PC-9 (cell line): ENCODE measurements around the gene C3orf70. TPM values are rescaled to one million over a fixed set of nuclear protein-coding genes. Genes with fewer than 3 reads are reported as not detected.

ENCODE experiments used
- BruUV-seq: library from RNA; stranded (reverse); fragments of 400-500 nt; replicated peaks from 2 replicates; lab custom pipeline; 2021; lab: Mats Ljungman, UMichigan
- CTCF ChIA-PET: fragments of 300-600 bp; sonication (Branson Sonifier 250); formaldehyde crosslinking; loops from one replicate; lab custom pipeline; 2022; ENCODE audit warnings: antibody characterized with exemption; lab: Charles Lee
- POLR2A ChIA-PET: fragments of 300-600 bp; sonication (Branson Sonifier 250); formaldehyde crosslinking; loops from one replicate; lab custom pipeline; 2022; ENCODE audit warnings: antibody characterized with exemption; ENCODE audit not compliant: unreplicated experiment; lab: Charles Lee
- DNase-seq, 2 experiments: peaks; one replicate each; pipeline versions ENCODE4 v3.0.0 to v3.0.0-alpha.2; 2015 to 2022; ENCODE audit warnings: mixed read lengths in 1 of 2
- H2AFZ ChIP-seq: fragments of 200-600 bp; sonication (generic); 2 replicates; pipeline ENCODE4 v1.8.1; 2017; ENCODE audit warnings: antibody characterized with exemption
- H3F3A ChIP-seq: fragments of 200-600 bp; sonication (generic); 2 replicates; pipeline ENCODE4 v1.8.1; 2017; ENCODE audit warnings: antibody characterized with exemption, mild to moderate bottlenecking, low read depth; ENCODE audit not compliant: insufficient read depth
- H3K27ac ChIP-seq: fragments of 200-600 bp; sonication (generic); 2 replicates; pipeline ENCODE4 v1.6.1; 2016; ENCODE audit warnings: mixed run types
- H3K27me3 ChIP-seq: fragments of 200-600 bp; sonication (generic); 2 replicates; pipeline ENCODE4 v1.6.1; 2016; ENCODE audit warnings: low read depth, mixed run types; ENCODE audit not compliant: insufficient read depth
- H3K36me3 ChIP-seq: fragments of 200-600 bp; sonication (generic); 2 replicates; pipeline ENCODE4 v1.6.1; 2016; ENCODE audit warnings: low read depth, mixed run types
- H3K4me1 ChIP-seq: fragments of 200-600 bp; sonication (generic); replicated peaks from 2 replicates; pipeline ENCODE4 v1.6.1; 2016; ENCODE audit warnings: mixed run types; ENCODE audit not compliant: insufficient read depth
- H3K4me2 ChIP-seq: fragments of 200-600 bp; sonication (generic); 2 replicates; pipeline ENCODE4 v1.6.1; 2017; ENCODE audit warnings: mixed run types
- H3K4me3 ChIP-seq: fragments of 200-600 bp; sonication (generic); 2 replicates; pipeline ENCODE4 v1.6.1; 2016; ENCODE audit warnings: mixed run types
- H3K79me2 ChIP-seq: fragments of 200-600 bp; sonication (generic); 2 replicates; pipeline ENCODE4 v1.6.1; 2017; ENCODE audit warnings: low read depth, mixed run types
- H3K9me2 ChIP-seq: fragments of 200-600 bp; sonication (generic); 2 replicates; pipeline ENCODE4 v1.8.1; 2017; ENCODE audit warnings: mild to moderate bottlenecking; ENCODE audit not compliant: insufficient read depth
- H3K9me3 ChIP-seq: fragments of 200-600 bp; sonication (generic); 2 replicates; pipeline ENCODE4 v1.8.1; 2016; ENCODE audit warnings: low read depth; ENCODE audit not compliant: insufficient read depth
- H4K20me1 ChIP-seq: fragments of 200-600 bp; sonication (generic); 2 replicates; pipeline ENCODE4 v1.8.1; 2017; ENCODE audit not compliant: insufficient read depth
- EZH2 ChIP-seq: fragments of 200-600 bp; sonication (generic); IDR thresholded peaks from 2 replicates; pipeline ENCODE4 v1.8.0; 2017; ENCODE audit warnings: antibody characterized with exemption, low read depth
- intact Hi-C: fragments of 100-400 bp; cut with micrococcal nuclease; formaldehyde crosslinking; loops from one replicate; pipeline ENCODE4 v1.10.0; 2022; ENCODE audit not compliant: unreplicated experiment
- total RNA-seq: library from RNA; stranded (reverse); gene quantifications from 2 replicates; pipeline ENCODE4 v1.2.3, GENCODE V29; 2021
- TF ChIP-seq, protein P1 (sequence below): fragments of 200-600 bp; sonication (generic); conservative IDR thresholded peaks from 2 replicates; pipeline ENCODE4 v1.6.1; 2017; ENCODE audit warnings: mixed run types, antibody characterized with exemption, mild to moderate bottlenecking, moderate library complexity

C3orf70 gene
- total RNA-seq, 1 experiment from 2014 or later, result not detected

DNA sequence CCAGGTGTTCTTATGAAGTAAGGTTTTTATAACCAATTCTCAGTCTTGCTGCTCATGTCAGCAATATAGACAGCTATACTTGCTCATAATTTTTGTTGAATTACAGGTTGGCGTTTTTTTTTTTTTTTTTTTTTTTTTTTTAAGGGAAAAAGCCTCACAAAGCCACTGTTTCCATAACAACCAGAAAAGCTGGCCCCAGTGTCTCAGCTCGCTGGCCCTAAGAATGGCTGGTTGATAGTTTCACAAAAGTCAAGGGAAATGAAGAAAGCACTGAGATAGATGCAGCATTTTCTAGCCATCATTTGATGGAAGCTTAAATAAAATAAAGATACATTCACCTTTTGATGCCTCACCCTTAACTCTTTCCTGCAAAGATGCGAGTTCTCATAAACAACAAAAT is 121.9 kb downstream of the C3orf70 start:
- POLR2A ChIA-PET, result interaction anchor here (0.7 kb wide), 1 partner anchor 115 kb away, joined by 3 read pairs; no protein-coding TSS in a partner anchor
- CTCF ChIA-PET, result interaction anchor here (0.6 to 0.7 kb wide), 2 partner anchors 438 to 555 kb away, joined by 3 to 7 read pairs; no protein-coding TSS in a partner anchor
- no peaks in the 10 kb centered on the region for H3K36me3 ChIP-seq

DNA sequence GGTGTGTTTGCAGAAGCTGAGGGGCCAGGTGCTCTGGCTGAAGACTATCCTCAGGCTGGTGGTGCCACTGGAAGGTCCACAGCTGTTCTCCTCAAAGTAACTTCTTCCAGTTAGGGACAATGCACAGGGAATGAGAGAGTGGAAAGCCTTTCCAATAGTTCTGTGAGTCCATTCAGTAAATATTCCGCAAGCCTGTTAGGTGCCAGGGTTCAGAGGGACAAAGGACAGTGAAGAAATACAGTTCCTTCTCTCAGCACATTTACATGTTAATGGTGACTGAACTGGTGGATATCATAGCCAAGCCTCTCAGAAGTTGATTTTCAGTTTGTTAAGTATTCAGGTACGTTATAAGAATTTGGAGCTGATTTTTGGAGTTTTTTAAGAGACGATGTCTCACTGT is 122.5 kb downstream of the C3orf70 start:
- ChIA-PET CTCF (no interaction called here), POLR2A (no interaction called here)
- Histone ChIP-seq H3K4me1 (no peaks in the 10 kb centered on the region), H3K9me2 (no peaks in the 10 kb centered on the region; the same call in 1 of the 2 replicates), H3K79me2 (no peaks in the 10 kb centered on the region), H3K4me3 (no peak overlapping the region), H2AFZ (no peak overlapping the region), H3F3A (no peaks in the 10 kb centered on the region), H3K4me2 (no peak overlapping the region), H3K36me3 (no peaks in the 10 kb centered on the region), H3K27me3 (no peaks in the 10 kb centered on the region), H3K9me3 (no peaks in the 10 kb centered on the region), H4K20me1 (no peaks in the 10 kb centered on the region), H3K27ac (no peak overlapping the region)
- intact Hi-C loops, result no loop called here
- DNase-seq, result no peak
- TF ChIP-seq, protein P1, sequence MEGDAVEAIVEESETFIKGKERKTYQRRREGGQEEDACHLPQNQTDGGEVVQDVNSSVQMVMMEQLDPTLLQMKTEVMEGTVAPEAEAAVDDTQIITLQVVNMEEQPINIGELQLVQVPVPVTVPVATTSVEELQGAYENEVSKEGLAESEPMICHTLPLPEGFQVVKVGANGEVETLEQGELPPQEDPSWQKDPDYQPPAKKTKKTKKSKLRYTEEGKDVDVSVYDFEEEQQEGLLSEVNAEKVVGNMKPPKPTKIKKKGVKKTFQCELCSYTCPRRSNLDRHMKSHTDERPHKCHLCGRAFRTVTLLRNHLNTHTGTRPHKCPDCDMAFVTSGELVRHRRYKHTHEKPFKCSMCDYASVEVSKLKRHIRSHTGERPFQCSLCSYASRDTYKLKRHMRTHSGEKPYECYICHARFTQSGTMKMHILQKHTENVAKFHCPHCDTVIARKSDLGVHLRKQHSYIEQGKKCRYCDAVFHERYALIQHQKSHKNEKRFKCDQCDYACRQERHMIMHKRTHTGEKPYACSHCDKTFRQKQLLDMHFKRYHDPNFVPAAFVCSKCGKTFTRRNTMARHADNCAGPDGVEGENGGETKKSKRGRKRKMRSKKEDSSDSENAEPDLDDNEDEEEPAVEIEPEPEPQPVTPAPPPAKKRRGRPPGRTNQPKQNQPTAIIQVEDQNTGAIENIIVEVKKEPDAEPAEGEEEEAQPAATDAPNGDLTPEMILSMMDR, result no peak
- TF ChIP-seq EZH2, result no peak
- BruUV-seq, result no TSS peak

More for the DNA sequence above, 121.9 kb downstream of the C3orf70 start:
- BruUV-seq, result no TSS peak
- DNase-seq, result no peak
- intact Hi-C loops, result no loop called here
- H3K4me1 ChIP-seq, result no peaks in the 10 kb centered on the region
- no peaks in the 10 kb centered on the region for H3F3A ChIP-seq
- H3K27ac ChIP-seq, result no peak overlapping the region
- no peaks in the 10 kb centered on the region for H4K20me1 ChIP-seq
- no peak overlapping the region for H3K4me3 ChIP-seq
- no peak overlapping the region for H3K4me2 ChIP-seq
- no peaks in the 10 kb centered on the region for H3K9me3 ChIP-seq
- H2AFZ ChIP-seq, result no peak overlapping the region
- H3K79me2 ChIP-seq, result no peaks in the 10 kb centered on the region
- H3K9me2 ChIP-seq, result no peaks in the 10 kb centered on the region; the same call in 1 of the 2 replicates
- TF ChIP-seq, protein P1, result no peak
- no peak for TF ChIP-seq EZH2
- no peaks in the 10 kb centered on the region for H3K27me3 ChIP-seq

DNA sequence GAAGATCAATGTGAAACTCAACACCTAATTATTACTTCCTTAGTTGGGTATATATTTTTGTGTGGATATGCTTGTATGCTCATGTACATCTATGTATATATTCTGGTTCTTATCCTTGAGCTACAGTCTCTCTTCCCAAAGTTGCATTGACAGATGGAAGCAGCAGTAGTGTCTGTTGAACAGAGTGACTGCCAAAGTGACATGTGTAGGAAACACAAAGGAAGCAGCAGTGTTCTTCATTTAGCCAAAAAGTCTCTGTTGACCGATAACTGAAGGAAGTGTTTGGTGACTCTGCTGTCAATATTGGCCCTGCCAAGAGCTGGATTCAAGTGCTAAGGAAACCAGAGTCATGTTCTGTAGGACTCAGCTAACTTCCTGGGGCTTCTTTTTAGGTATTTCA is 123.8 kb downstream of the C3orf70 start:
- H3K36me3 ChIP-seq, result no peaks in the 10 kb centered on the region
- H3K27ac ChIP-seq, result no peak overlapping the region
- CTCF ChIA-PET, result no interaction called here
- intact Hi-C loops, result no loop called here
- H3K4me1 ChIP-seq, result no peaks in the 10 kb centered on the region
- POLR2A ChIA-PET, result no interaction called here
- H3K9me3 ChIP-seq, result no peaks in the 10 kb centered on the region
- H3K4me2 ChIP-seq, result no peak overlapping the region
- DNase-seq, result no peak
- no peak for TF ChIP-seq EZH2
- TF ChIP-seq, protein P1, result no peak
- no peaks in the 10 kb centered on the region for H3K9me2 ChIP-seq
- H4K20me1 ChIP-seq, result no peaks in the 10 kb centered on the region
- no peak overlapping the region for H3K4me3 ChIP-seq
- H3F3A ChIP-seq, result no peaks in the 10 kb centered on the region
- H3K27me3 ChIP-seq, result no peaks in the 10 kb centered on the region
- no TSS peak for BruUV-seq
- no peaks in the 10 kb centered on the region for H3K79me2 ChIP-seq
- no peak overlapping the region for H2AFZ ChIP-seq
